ENCODE measurements around the gene ATG10. TPM values are rescaled to one million over a fixed set of nuclear protein-coding genes. Genes with fewer than 3 reads are reported as not detected.
"Not testable (repeated sequence)": the region's sequence is repeated elsewhere in the genome, so short reads cannot be mapped to it uniquely, and the experiment has no call there.

The ATG10 gene
- total RNA-seq (2014; rRNA removed; shearing (Covaris generic)) = 11.2 and 12.1 TPM in 2 replicates

GRCh38 chr5:81971712-81972491 is at the start of gene ATG10:
Gene ATG10, plus strand, starts transcription at chr5:81972023. Its CDS starts 15,548 bp downstream, at chr5:81987571.
- peak; percentile 89 for DNase-seq (ENCODE audit: low read depth)

GRCh38 chr5:81922854-81923279 is 49.0 kb upstream of the ATG10 start:
- DNase-seq (ENCODE audit: low read depth) = peak; percentile 2

GRCh38 chr5:81924442-81924841 is 47.4 kb upstream of the ATG10 start:
- no peak for DNase-seq (ENCODE audit: low read depth)

- no peak for DNase-seq (ENCODE audit: low read depth)
Measured at GRCh38 chr5:81925009-81925408, 46.8 kb upstream of the ATG10 start.

GRCh38 chr5:81925981-81926380 is 45.8 kb upstream of the ATG10 start:
- no peak for DNase-seq (ENCODE audit: low read depth)

GRCh38 chr5:81936066-81936465 is 35.8 kb upstream of the ATG10 start:
- DNase-seq (ENCODE audit: low read depth) = no peak

GRCh38 chr5:81936750-81937149 is 35.1 kb upstream of the ATG10 start:
- no peak for DNase-seq (ENCODE audit: low read depth)

- DNase-seq (ENCODE audit: low read depth) = no peak
Measured at GRCh38 chr5:81942746-81943145, 29.1 kb upstream of the ATG10 start.

- DNase-seq (ENCODE audit: low read depth) = no peak
Measured at GRCh38 chr5:81948349-81948748, 23.5 kb upstream of the ATG10 start.

- DNase-seq (ENCODE audit: low read depth) = no peak
Measured at GRCh38 chr5:81949462-81949861, 22.4 kb upstream of the ATG10 start.

GRCh38 chr5:81950996-81951395 is 20.8 kb upstream of the ATG10 start:
- no peak for DNase-seq (ENCODE audit: low read depth)

GRCh38 chr5:81954796-81955195 is 17.0 kb upstream of the ATG10 start:
- DNase-seq (ENCODE audit: low read depth) = not testable (repeated sequence)

- not testable (repeated sequence) for DNase-seq (ENCODE audit: low read depth)
Measured at GRCh38 chr5:81958129-81958528, 13.7 kb upstream of the ATG10 start.

- DNase-seq (ENCODE audit: low read depth) = no peak
Measured at GRCh38 chr5:81961651-81962440, 10.0 kb upstream of the ATG10 start.

- DNase-seq (ENCODE audit: low read depth) = no peak
Measured at GRCh38 chr5:81963544-81963943, 8.3 kb upstream of the ATG10 start.

GRCh38 chr5:81965524-81965923 is 6.3 kb upstream of the ATG10 start:
- peak; percentile 3 for DNase-seq (ENCODE audit: low read depth)

GRCh38 chr5:81969226-81969625 is 2.6 kb upstream of the ATG10 start:
- DNase-seq (ENCODE audit: low read depth) = no peak

- DNase-seq (ENCODE audit: low read depth) = no peak
Measured at GRCh38 chr5:81969912-81970311, 1.9 kb upstream of the ATG10 start.

GRCh38 chr5:81971111-81971711 is 612 bp upstream of the ATG10 start:
- peak; percentile 24 for DNase-seq (ENCODE audit: low read depth)

- DNase-seq (ENCODE audit: low read depth) = no peak
Measured at GRCh38 chr5:81972492-81972783, 615 bp downstream of the ATG10 start.

GRCh38 chr5:81980160-81980559 is 8.3 kb downstream of the ATG10 start:
- DNase-seq (ENCODE audit: low read depth) = no peak

GRCh38 chr5:81980598-81981260 is 8.9 kb downstream of the ATG10 start:
- no peak for DNase-seq (ENCODE audit: low read depth)
